Measurements from ENCODE around the gene PCNX3. TPM values are rescaled to one million over a fixed set of nuclear protein-coding genes. Genes with fewer than 3 reads are reported as not detected.

PCNX3 gene
- polyA plus RNA-seq, 1 donor from 2014 or later, result 7.8 TPM

DNA sequence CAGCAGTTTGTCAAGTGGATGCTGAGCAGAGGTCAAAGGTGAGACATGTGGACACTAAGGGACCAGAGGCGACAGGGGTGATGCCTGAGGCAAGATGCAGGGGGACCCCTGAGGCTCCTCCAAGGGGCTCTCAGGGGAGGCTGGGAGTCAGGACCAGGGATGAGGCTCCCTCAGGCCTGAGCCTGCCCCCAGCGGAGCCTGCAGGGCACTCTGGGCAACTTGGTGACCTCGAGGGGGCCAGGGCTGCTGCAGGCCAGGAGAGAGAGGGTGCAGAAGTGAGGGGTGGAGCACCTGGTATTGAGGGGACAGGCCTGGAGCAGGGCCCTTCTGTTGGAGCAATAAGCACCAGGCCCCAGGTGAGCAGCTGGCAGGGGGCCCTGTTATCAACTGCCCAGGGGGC, 33.6 kb upstream of the PCNX3 start:
- no peak overlapping the region for H3K27ac ChIP-seq (ENCODE audit: low read length)
- H3K9me2 ChIP-seq (ENCODE audit: insufficient read depth, low read length), result no peaks in the 10 kb centered on the region
- no peaks in the 10 kb centered on the region for H3K79me2 ChIP-seq (replicated peaks; ENCODE audit: insufficient read depth, low read length)
- H3K4me3 ChIP-seq (ENCODE audit: low read length), result no peak overlapping the region
- no peak overlapping the region for H2AFZ ChIP-seq (ENCODE audit: low read depth, low read length)
- TF ChIP-seq POLR2AphosphoS5 (IDR thresholded peaks at IDR 0.05), result no peak
- TF ChIP-seq, protein P1, sequence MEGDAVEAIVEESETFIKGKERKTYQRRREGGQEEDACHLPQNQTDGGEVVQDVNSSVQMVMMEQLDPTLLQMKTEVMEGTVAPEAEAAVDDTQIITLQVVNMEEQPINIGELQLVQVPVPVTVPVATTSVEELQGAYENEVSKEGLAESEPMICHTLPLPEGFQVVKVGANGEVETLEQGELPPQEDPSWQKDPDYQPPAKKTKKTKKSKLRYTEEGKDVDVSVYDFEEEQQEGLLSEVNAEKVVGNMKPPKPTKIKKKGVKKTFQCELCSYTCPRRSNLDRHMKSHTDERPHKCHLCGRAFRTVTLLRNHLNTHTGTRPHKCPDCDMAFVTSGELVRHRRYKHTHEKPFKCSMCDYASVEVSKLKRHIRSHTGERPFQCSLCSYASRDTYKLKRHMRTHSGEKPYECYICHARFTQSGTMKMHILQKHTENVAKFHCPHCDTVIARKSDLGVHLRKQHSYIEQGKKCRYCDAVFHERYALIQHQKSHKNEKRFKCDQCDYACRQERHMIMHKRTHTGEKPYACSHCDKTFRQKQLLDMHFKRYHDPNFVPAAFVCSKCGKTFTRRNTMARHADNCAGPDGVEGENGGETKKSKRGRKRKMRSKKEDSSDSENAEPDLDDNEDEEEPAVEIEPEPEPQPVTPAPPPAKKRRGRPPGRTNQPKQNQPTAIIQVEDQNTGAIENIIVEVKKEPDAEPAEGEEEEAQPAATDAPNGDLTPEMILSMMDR (IDR thresholded peaks at IDR 0.05; ENCODE audit: poor library complexity, severe bottlenecking), result no peak
- TF ChIP-seq EZH2 (IDR thresholded peaks at IDR 0.05; ENCODE audit: borderline replicate concordance, insufficient read depth, low read length, poor library complexity, severe bottlenecking), result no peak
- TF ChIP-seq MXI1 (conservative IDR thresholded peaks at IDR 0.05; ENCODE audit: poor library complexity, severe bottlenecking), result no peak
- no peak for TF ChIP-seq SMC3 (conservative IDR thresholded peaks at IDR 0.05; ENCODE audit: poor library complexity)
- no peak for TF ChIP-seq EP300 (conservative IDR thresholded peaks at IDR 0.05; ENCODE audit: poor library complexity, severe bottlenecking)
- TF ChIP-seq, protein P2, sequence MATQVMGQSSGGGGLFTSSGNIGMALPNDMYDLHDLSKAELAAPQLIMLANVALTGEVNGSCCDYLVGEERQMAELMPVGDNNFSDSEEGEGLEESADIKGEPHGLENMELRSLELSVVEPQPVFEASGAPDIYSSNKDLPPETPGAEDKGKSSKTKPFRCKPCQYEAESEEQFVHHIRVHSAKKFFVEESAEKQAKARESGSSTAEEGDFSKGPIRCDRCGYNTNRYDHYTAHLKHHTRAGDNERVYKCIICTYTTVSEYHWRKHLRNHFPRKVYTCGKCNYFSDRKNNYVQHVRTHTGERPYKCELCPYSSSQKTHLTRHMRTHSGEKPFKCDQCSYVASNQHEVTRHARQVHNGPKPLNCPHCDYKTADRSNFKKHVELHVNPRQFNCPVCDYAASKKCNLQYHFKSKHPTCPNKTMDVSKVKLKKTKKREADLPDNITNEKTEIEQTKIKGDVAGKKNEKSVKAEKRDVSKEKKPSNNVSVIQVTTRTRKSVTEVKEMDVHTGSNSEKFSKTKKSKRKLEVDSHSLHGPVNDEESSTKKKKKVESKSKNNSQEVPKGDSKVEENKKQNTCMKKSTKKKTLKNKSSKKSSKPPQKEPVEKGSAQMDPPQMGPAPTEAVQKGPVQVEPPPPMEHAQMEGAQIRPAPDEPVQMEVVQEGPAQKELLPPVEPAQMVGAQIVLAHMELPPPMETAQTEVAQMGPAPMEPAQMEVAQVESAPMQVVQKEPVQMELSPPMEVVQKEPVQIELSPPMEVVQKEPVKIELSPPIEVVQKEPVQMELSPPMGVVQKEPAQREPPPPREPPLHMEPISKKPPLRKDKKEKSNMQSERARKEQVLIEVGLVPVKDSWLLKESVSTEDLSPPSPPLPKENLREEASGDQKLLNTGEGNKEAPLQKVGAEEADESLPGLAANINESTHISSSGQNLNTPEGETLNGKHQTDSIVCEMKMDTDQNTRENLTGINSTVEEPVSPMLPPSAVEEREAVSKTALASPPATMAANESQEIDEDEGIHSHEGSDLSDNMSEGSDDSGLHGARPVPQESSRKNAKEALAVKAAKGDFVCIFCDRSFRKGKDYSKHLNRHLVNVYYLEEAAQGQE (IDR thresholded peaks at IDR 0.05; ENCODE audit: borderline replicate concordance), result no peak
- no peak for TF ChIP-seq TAF1 (IDR thresholded peaks at IDR 0.05; ENCODE audit: low read depth)
- TF ChIP-seq RAD21 (conservative IDR thresholded peaks at IDR 0.05), result no peak
- H3K9me3 ChIP-seq (ENCODE audit: low read length), result no peaks in the 10 kb centered on the region
- H4K20me1 ChIP-seq (ENCODE audit: insufficient read depth), result no peaks in the 10 kb centered on the region
- peaks cover 21% of the 10 kb centered on the region for H3K27me3 ChIP-seq (ENCODE audit: insufficient read depth, low read depth, low read length)
- no peak overlapping the region for H3K4me2 ChIP-seq (ENCODE audit: low read length)
- H3K36me3 ChIP-seq (ENCODE audit: insufficient read depth, low read length), result no peaks in the 10 kb centered on the region
- no peak overlapping the region for H3K9ac ChIP-seq (ENCODE audit: low read length)
- no peaks in the 10 kb centered on the region for H3F3A ChIP-seq (ENCODE audit: insufficient read depth, low read length, poor library complexity, severe bottlenecking)

DNA sequence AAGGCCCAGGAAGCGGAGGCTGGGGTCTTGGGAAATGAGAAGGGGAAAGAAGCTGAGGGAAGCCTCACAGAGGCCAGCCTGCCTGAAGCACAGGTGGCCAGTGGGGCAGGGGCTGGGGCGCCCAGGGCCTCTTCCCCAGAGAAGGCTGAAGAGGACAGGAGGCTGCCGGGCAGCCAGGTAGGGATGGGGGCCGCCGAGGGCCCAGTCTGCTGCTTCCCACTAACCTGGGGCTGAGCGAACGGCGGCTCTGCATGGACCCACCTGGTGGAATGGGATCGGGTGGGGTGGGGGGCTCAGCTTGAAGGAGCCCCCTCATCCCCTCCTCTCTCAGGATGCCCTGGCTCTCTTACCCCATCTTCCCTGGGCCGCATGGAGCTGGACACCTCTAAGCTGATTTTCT, 32.0 kb upstream of the PCNX3 start:
- TF ChIP-seq, protein P1 (IDR thresholded peaks at IDR 0.05; ENCODE audit: poor library complexity, severe bottlenecking), result no peak
- TF ChIP-seq POLR2AphosphoS5 (IDR thresholded peaks at IDR 0.05), result no peak
- no peak for TF ChIP-seq EP300 (conservative IDR thresholded peaks at IDR 0.05; ENCODE audit: poor library complexity, severe bottlenecking)
- no peak for TF ChIP-seq SMC3 (conservative IDR thresholded peaks at IDR 0.05; ENCODE audit: poor library complexity)
- no peak for TF ChIP-seq EZH2 (IDR thresholded peaks at IDR 0.05; ENCODE audit: borderline replicate concordance, insufficient read depth, low read length, poor library complexity, severe bottlenecking)
- no peak for TF ChIP-seq TAF1 (IDR thresholded peaks at IDR 0.05; ENCODE audit: low read depth)
- TF ChIP-seq, protein P2 (IDR thresholded peaks at IDR 0.05; ENCODE audit: borderline replicate concordance), result no peak
- TF ChIP-seq MXI1 (conservative IDR thresholded peaks at IDR 0.05; ENCODE audit: poor library complexity, severe bottlenecking), result no peak
- Histone ChIP-seq H3K27ac (ENCODE audit: low read length) (no peak overlapping the region), H3K4me2 (ENCODE audit: low read length) (no peak overlapping the region), H3K27me3 (ENCODE audit: insufficient read depth, low read depth, low read length) (peaks cover 21% of the 10 kb centered on the region), H4K20me1 (ENCODE audit: insufficient read depth) (no peaks in the 10 kb centered on the region), H3K9me3 (ENCODE audit: low read length) (no peaks in the 10 kb centered on the region), H3K79me2 (replicated peaks; ENCODE audit: insufficient read depth, low read length) (no peaks in the 10 kb centered on the region), H3F3A (ENCODE audit: insufficient read depth, low read length, poor library complexity, severe bottlenecking) (no peaks in the 10 kb centered on the region), H3K4me3 (ENCODE audit: low read length) (no peak overlapping the region), H3K9ac (ENCODE audit: low read length) (no peak overlapping the region), H2AFZ (ENCODE audit: low read depth, low read length) (no peak overlapping the region), H3K9me2 (ENCODE audit: insufficient read depth, low read length) (no peaks in the 10 kb centered on the region), H3K36me3 (ENCODE audit: insufficient read depth, low read length) (no peaks in the 10 kb centered on the region)
